ENCODE results near the gene EXOC6B. TPM values are rescaled to one million over a fixed set of nuclear protein-coding genes. Genes with fewer than 3 reads are reported as not detected.

EXOC6B gene
- total and polyA plus RNA-seq, 9 of the 15 experiments (the other 6 are each of a cell fraction or from before 2014, with no cell fraction given): 0.28 to 4.2 (median 2.0) TPM

DNA sequence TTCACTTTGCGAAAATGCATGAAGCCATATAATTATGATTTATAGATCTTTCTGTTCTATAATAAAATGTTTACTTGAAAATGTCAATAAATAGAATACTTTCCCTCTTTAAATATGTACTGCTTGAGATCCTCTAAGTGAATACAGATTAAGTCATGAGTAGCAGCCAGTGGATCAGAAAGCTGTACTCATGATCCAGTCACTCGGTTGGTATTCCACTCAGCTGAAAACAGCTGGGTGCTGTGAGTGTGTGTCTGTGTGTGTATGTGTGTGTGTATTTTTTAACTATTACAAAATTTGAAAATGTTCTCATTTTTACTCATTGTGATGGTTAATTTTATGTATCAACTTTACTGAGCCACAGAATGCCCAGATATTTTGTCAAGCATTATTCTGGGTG lies 536.5 kb downstream of the EXOC6B start:
- no peak overlapping the region for H3K4me2 ChIP-seq (ENCODE audit: insufficient read depth, low read length)
- no peaks in the 10 kb centered on the region for H3K9me3 ChIP-seq (replicated peaks; ENCODE audit: control insufficient read depth, insufficient read depth, low read depth, low read length)
- ChIA-PET POLR2A (interaction anchor here (1.0 to 1.1 kb wide), 2 partner anchors 12 to 15 kb away, joined by 3 to 6 read pairs; no protein-coding TSS in a partner anchor), CTCF (ENCODE audit: low intra/inter-chr PET ratio) (no interaction called here)
- H3K27me3 ChIP-seq (ENCODE audit: control insufficient read depth in 2 of 2, insufficient read depth in 2 of 2, low read length in 2 of 2): no peaks in the 10 kb centered on the region
- H3K27ac ChIP-seq (ENCODE audit: extremely low read depth, low read depth, low read length): no peak overlapping the region
- BruUV-seq (replicated peaks): no TSS peak
- no peak for ATAC-seq
- no peaks in the 10 kb centered on the region for H4K20me1 ChIP-seq (replicated peaks; ENCODE audit: control insufficient read depth, insufficient read depth, low read length)
- H3K36me3 ChIP-seq (ENCODE audit: control insufficient read depth, insufficient read depth, low read length): no peaks in the 10 kb centered on the region
- FAIRE-seq: no peak
- H3K9ac ChIP-seq (ENCODE audit: insufficient read depth in 1 of 2, low read depth in 2 of 2, low read length in 2 of 2): no peak overlapping the region
- no peaks in the 10 kb centered on the region for H3K79me2 ChIP-seq (ENCODE audit: control insufficient read depth, insufficient read depth, low read length)
- H2AFZ ChIP-seq (ENCODE audit: low read depth, low read length): no peak overlapping the region
- 5% methylated on average over 2 of the region's 2 CpGs for WGBS (ENCODE audit: insufficient coverage, low coverage, missing lambda C conversion rate)
- no peaks in the 10 kb centered on the region for H3K4me1 ChIP-seq (replicated peaks in 1 of 2; ENCODE audit: control insufficient read depth in 2 of 2, insufficient read depth in 2 of 2, low read length in 2 of 2)
- no peak for TF ChIP-seq ARID2 (IDR thresholded peaks at IDR 0.05)
- TF ChIP-seq, protein P1, sequence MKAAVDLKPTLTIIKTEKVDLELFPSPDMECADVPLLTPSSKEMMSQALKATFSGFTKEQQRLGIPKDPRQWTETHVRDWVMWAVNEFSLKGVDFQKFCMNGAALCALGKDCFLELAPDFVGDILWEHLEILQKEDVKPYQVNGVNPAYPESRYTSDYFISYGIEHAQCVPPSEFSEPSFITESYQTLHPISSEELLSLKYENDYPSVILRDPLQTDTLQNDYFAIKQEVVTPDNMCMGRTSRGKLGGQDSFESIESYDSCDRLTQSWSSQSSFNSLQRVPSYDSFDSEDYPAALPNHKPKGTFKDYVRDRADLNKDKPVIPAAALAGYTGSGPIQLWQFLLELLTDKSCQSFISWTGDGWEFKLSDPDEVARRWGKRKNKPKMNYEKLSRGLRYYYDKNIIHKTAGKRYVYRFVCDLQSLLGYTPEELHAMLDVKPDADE (conservative IDR thresholded peaks at IDR 0.05; ENCODE audit: control insufficient read depth, low read depth, low read length): no peak
- TF ChIP-seq GATAD2B (IDR thresholded peaks at IDR 0.05; ENCODE audit: borderline replicate concordance): no peak
- no peak for TF ChIP-seq ZNF586 (CRISPR knock-in tag; conservative IDR thresholded peaks at IDR 0.05)
- no peak for DNase-seq (ENCODE audit: extremely low read depth in 1 of 4, low spot score in 3 of 4)
- no peaks in the 10 kb centered on the region for H3K9me1 ChIP-seq (ENCODE audit: control insufficient read depth, insufficient read depth, low read length)
- in situ Hi-C loops (cut with MboI) (no loop called here), intact Hi-C loops (cut with micrococcal nuclease) (no loop called here)
- no peak overlapping the region for H3K4me3 ChIP-seq

DNA sequence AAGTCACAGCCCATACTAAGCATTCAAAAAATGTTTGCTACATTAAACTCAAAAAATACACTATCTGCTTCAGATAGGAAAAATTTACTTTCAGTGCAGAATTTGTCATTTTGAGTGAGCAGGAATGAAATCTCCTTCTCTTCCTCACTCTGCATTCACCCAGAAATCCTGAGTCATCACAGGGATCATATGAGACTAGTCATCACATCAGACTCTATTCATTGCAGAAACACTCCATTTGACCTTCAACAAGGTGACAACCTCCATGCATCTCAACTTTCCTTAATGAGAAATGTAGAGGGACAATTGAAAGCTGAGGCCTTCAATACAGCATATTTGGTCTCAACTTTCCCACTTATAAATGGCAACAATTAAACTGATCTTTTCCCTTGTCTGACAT lies 547.8 kb downstream of the EXOC6B start:
- Histone ChIP-seq H3K9me1 (ENCODE audit: control insufficient read depth, insufficient read depth, low read length) (no peaks in the 10 kb centered on the region), H3K9ac (ENCODE audit: insufficient read depth in 1 of 2, low read depth in 2 of 2, low read length in 2 of 2) (no peak overlapping the region), H3K4me2 (ENCODE audit: insufficient read depth, low read length) (no peak overlapping the region), H2AFZ (ENCODE audit: low read depth, low read length) (no peak overlapping the region), H3K27ac (ENCODE audit: extremely low read depth, low read depth, low read length) (no peak overlapping the region), H3K36me3 (ENCODE audit: control insufficient read depth, insufficient read depth, low read length) (no peaks in the 10 kb centered on the region), H3K4me1 (replicated peaks in 1 of 2; ENCODE audit: control insufficient read depth in 2 of 2, insufficient read depth in 2 of 2, low read length in 2 of 2) (no peaks in the 10 kb centered on the region), H4K20me1 (replicated peaks; ENCODE audit: control insufficient read depth, insufficient read depth, low read length) (no peaks in the 10 kb centered on the region), H3K79me2 (ENCODE audit: control insufficient read depth, insufficient read depth, low read length) (no peaks in the 10 kb centered on the region), H3K27me3 (ENCODE audit: control insufficient read depth in 2 of 2, insufficient read depth in 2 of 2, low read length in 2 of 2) (no peaks in the 10 kb centered on the region), H3K9me3 (replicated peaks; ENCODE audit: control insufficient read depth, insufficient read depth, low read depth, low read length) (no peaks in the 10 kb centered on the region), H3K4me3 (no peak overlapping the region)
- DNase-seq (ENCODE audit: extremely low read depth in 1 of 4, low spot score in 3 of 4) (no peak), ATAC-seq (no peak), FAIRE-seq (no peak)
- in situ Hi-C loops (cut with MboI) (no loop called here), intact Hi-C loops (cut with micrococcal nuclease) (no loop called here)
- TF ChIP-seq PTTG1 (tag; IDR thresholded peaks at IDR 0.05; ENCODE audit: low read depth): no peak
- TF ChIP-seq GABPB1 (CRISPR knock-in tag; IDR thresholded peaks at IDR 0.05): no peak
- peak; percentile 35; the same call in 1 of the 2 replicates for TF ChIP-seq C11orf30 (IDR thresholded peaks at IDR 0.05; ENCODE audit: low read depth)
- TF ChIP-seq ESRRA (IDR thresholded peaks at IDR 0.05; ENCODE audit: borderline replicate concordance, low read depth): 0 out of 2 replicates have a peak, but pooled peaks have one; percentile 12
- peak; percentile 33 for TF ChIP-seq MAFG (tag; conservative IDR thresholded peaks at IDR 0.05)
- TF ChIP-seq, protein P2, sequence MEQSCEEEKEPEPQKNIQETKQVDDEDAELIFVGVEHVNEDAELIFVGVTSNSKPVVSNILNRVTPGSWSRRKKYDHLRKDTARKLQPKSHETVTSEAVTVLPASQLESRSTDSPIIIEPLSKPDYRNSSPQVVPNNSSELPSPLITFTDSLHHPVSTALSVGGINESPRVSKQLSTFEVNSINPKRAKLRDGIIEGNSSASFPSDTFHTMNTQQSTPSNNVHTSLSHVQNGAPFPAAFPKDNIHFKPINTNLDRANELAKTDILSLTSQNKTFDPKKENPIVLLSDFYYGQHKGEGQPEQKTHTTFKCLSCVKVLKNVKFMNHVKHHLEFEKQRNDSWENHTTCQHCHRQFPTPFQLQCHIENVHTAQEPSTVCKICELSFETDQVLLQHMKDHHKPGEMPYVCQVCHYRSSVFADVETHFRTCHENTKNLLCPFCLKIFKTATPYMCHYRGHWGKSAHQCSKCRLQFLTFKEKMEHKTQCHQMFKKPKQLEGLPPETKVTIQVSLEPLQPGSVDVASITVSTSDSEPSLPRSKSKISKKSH (CRISPR knock-in tag; IDR thresholded peaks at IDR 0.05): no peak
- CTCF ChIA-PET (ENCODE audit: low intra/inter-chr PET ratio): no interaction called here
- BruUV-seq (replicated peaks): no TSS peak
- POLR2A ChIA-PET: interaction anchor here (1.5 kb wide), 1 partner anchor 11 kb away, joined by 6 read pairs; no protein-coding TSS in a partner anchor

Measured in K562 (cell line).